ENCODE data around the gene TRPM5. TPM values are rescaled to one million over a fixed set of nuclear protein-coding genes. Genes with fewer than 3 reads are reported as not detected.
A peak's percentile ranks its signal among the peaks of the same experiment; 100 is the strongest.
"Not testable (repeated sequence)": the region's sequence is repeated elsewhere in the genome, so short reads cannot be mapped to it uniquely, and the experiment has no call there.

The TRPM5 gene
- under 1 TPM in 1 of 2 donors, not detected in 1; 0.07 TPM for total RNA-seq

- peaks cover 6% of the 10 kb centered on the region for H3K27me3 Mint-ChIP-seq (ENCODE audit: low read depth)
- ATAC-seq (replicated peaks in 1 of 2) (peak; percentile 40 to 46), DNase-seq (peak; percentile 79 to 81)
- H3K9me3 Mint-ChIP-seq = no peaks in the 10 kb centered on the region
- peak within 1 kb of the TSS; percentile 91 to 93 for H3K4me3 Mint-ChIP-seq
- H3K4me1 Mint-ChIP-seq (ENCODE audit: low read depth) = peaks cover 34% of the 10 kb centered on the region
- H3K36me3 Mint-ChIP-seq (ENCODE audit: insufficient read depth in 2 of 2) = no peaks in the 10 kb centered on the region
- H3K27ac Mint-ChIP-seq = no peak within 1 kb of the TSS
These were observed at the start of gene TRPM5 for GRCh38 chr11:2443881-2444820. TRPM5 (minus strand) TSS chr11:2444514; CDS start chr11:2423036, 21,478 bp downstream.

GRCh38 chr11:2489083-2489482 is 44.8 kb upstream of the TRPM5 start:
- peaks cover 14 to 28% of the 10 kb centered on the region in 2 donors for H3K9me3 Mint-ChIP-seq
- ATAC-seq (replicated peaks in 1 of 2) = no peak
- no peak for DNase-seq
- H3K27me3 Mint-ChIP-seq (ENCODE audit: low read depth) = no peaks in the 10 kb centered on the region
- peaks cover 21 to 30% of the 10 kb centered on the region in 2 donors for H3K36me3 Mint-ChIP-seq (ENCODE audit: insufficient read depth in 2 of 2)
- no peak overlapping the region for H3K27ac Mint-ChIP-seq
- H3K4me1 Mint-ChIP-seq (ENCODE audit: low read depth) = no peaks in the 10 kb centered on the region
- H3K4me3 Mint-ChIP-seq = no peak overlapping the region

- Mint-ChIP-seq H3K27ac (no peak overlapping the region), H3K27me3 (ENCODE audit: low read depth) (no peaks in the 10 kb centered on the region), H3K9me3 (peaks cover 12 to 22% of the 10 kb centered on the region in 2 donors), H3K36me3 (ENCODE audit: insufficient read depth in 2 of 2) (peaks cover 18 to 28% of the 10 kb centered on the region in 2 donors), H3K4me3 (no peak overlapping the region), H3K4me1 (ENCODE audit: low read depth) (peaks cover under 1% of the 10 kb centered on the region)
- DNase-seq (no peak), ATAC-seq (replicated peaks in 1 of 2) (no peak)
These were observed 43.7 kb upstream of the TRPM5 start for GRCh38 chr11:2488004-2488403.

- H3K27me3 Mint-ChIP-seq (ENCODE audit: low read depth) = no peaks in the 10 kb centered on the region
- H3K9me3 Mint-ChIP-seq = peaks cover 14 to 27% of the 10 kb centered on the region in 2 donors
- ATAC-seq (replicated peaks in 1 of 2) (no peak), DNase-seq (no peak)
- peaks cover 24% of the 10 kb centered on the region for H3K4me1 Mint-ChIP-seq (ENCODE audit: low read depth)
- peaks cover 23 to 34% of the 10 kb centered on the region in 2 donors for H3K36me3 Mint-ChIP-seq (ENCODE audit: insufficient read depth in 2 of 2)
- H3K27ac Mint-ChIP-seq = no peak overlapping the region
- no peak overlapping the region for H3K4me3 Mint-ChIP-seq
These were observed 40.3 kb upstream of the TRPM5 start for GRCh38 chr11:2484576-2485125.

- no peak for DNase-seq
- Mint-ChIP-seq H3K27ac (no peak overlapping the region), H3K27me3 (ENCODE audit: low read depth) (no peaks in the 10 kb centered on the region), H3K9me3 (peaks cover 9 to 24% of the 10 kb centered on the region in 2 donors), H3K4me1 (ENCODE audit: low read depth) (peaks cover 24% of the 10 kb centered on the region), H3K4me3 (no peak overlapping the region), H3K36me3 (ENCODE audit: insufficient read depth in 2 of 2) (peaks cover 18 to 34% of the 10 kb centered on the region in 2 donors)
- ATAC-seq (replicated peaks in 1 of 2) = no peak
These were observed 39.1 kb upstream of the TRPM5 start for GRCh38 chr11:2483426-2483825.

GRCh38 chr11:2482745-2483144 is 38.4 kb upstream of the TRPM5 start:
- DNase-seq = no peak
- H3K27me3 Mint-ChIP-seq (ENCODE audit: low read depth) = no peaks in the 10 kb centered on the region
- ATAC-seq (replicated peaks in 1 of 2) = no peak
- H3K4me3 Mint-ChIP-seq = no peak overlapping the region
- H3K9me3 Mint-ChIP-seq = peaks cover 7 to 22% of the 10 kb centered on the region in 2 donors
- peaks cover 19 to 33% of the 10 kb centered on the region in 2 donors for H3K36me3 Mint-ChIP-seq (ENCODE audit: insufficient read depth in 2 of 2)
- H3K27ac Mint-ChIP-seq = no peak overlapping the region
- peaks cover 24% of the 10 kb centered on the region for H3K4me1 Mint-ChIP-seq (ENCODE audit: low read depth)

- Mint-ChIP-seq H3K27me3 (ENCODE audit: low read depth) (no peaks in the 10 kb centered on the region), H3K27ac (no peak overlapping the region), H3K4me1 (ENCODE audit: low read depth) (peaks cover 24% of the 10 kb centered on the region), H3K4me3 (no peak overlapping the region), H3K36me3 (ENCODE audit: insufficient read depth in 2 of 2) (peaks cover 18 to 32% of the 10 kb centered on the region in 2 donors), H3K9me3 (peaks cover 7 to 22% of the 10 kb centered on the region in 2 donors)
- ATAC-seq (replicated peaks in 1 of 2) = no peak
- no peak for DNase-seq
These were observed 37.9 kb upstream of the TRPM5 start for GRCh38 chr11:2482204-2482603.

- DNase-seq = peak; percentile 26 to 33
- Mint-ChIP-seq H3K27me3 (ENCODE audit: low read depth) (no peaks in the 10 kb centered on the region), H3K27ac (no peak overlapping the region), H3K4me3 (peak overlapping the region; percentile 67 to 68), H3K36me3 (ENCODE audit: insufficient read depth in 2 of 2) (peaks cover 18 to 28% of the 10 kb centered on the region in 2 donors), H3K4me1 (ENCODE audit: low read depth) (peaks cover 24% of the 10 kb centered on the region), H3K9me3 (peaks cover 7 to 22% of the 10 kb centered on the region in 2 donors)
- ATAC-seq (replicated peaks in 1 of 2) = peak; percentile 67 to 74
These were observed 36.9 kb upstream of the TRPM5 start for GRCh38 chr11:2481253-2481652.

GRCh38 chr11:2480874-2481220 is 36.5 kb upstream of the TRPM5 start:
- ATAC-seq (replicated peaks in 1 of 2) (peak; percentile 84 to 87), DNase-seq (peak in 1 of 2 donors; percentile 20)
- Mint-ChIP-seq H3K9me3 (peaks cover 7 to 21% of the 10 kb centered on the region in 2 donors), H3K27me3 (ENCODE audit: low read depth) (no peaks in the 10 kb centered on the region), H3K4me3 (peak overlapping the region; percentile 67 to 68), H3K27ac (peak overlapping the region; percentile 18), H3K4me1 (ENCODE audit: low read depth) (peaks cover 24% of the 10 kb centered on the region), H3K36me3 (ENCODE audit: insufficient read depth in 2 of 2) (peaks cover 16 to 24% of the 10 kb centered on the region in 2 donors)

GRCh38 chr11:2480067-2480873 is 36.0 kb upstream of the TRPM5 start:
- ATAC-seq (replicated peaks in 1 of 2) = peak; percentile 50 to 53
- Mint-ChIP-seq H3K4me3 (peak overlapping the region; percentile 67 to 68), H3K36me3 (ENCODE audit: insufficient read depth in 2 of 2) (peaks cover 13 to 20% of the 10 kb centered on the region in 2 donors), H3K4me1 (ENCODE audit: low read depth) (peaks cover 24% of the 10 kb centered on the region), H3K27ac (peak overlapping the region; percentile 18), H3K9me3 (peaks cover 4 to 16% of the 10 kb centered on the region in 2 donors)
- H3K27me3 Mint-ChIP-seq (ENCODE audit: low read depth); DNase-seq: not testable (repeated sequence)

- H3K4me1 Mint-ChIP-seq (ENCODE audit: low read depth) = peaks cover 22% of the 10 kb centered on the region
- H3K4me3 Mint-ChIP-seq = no peak overlapping the region
- no peak overlapping the region for H3K27ac Mint-ChIP-seq
- no peaks in the 10 kb centered on the region for H3K27me3 Mint-ChIP-seq (ENCODE audit: low read depth)
- DNase-seq = no peak
- H3K36me3 Mint-ChIP-seq (ENCODE audit: insufficient read depth in 2 of 2) = peaks cover 13 to 20% of the 10 kb centered on the region in 2 donors
- H3K9me3 Mint-ChIP-seq = peaks cover 4 to 16% of the 10 kb centered on the region in 2 donors
- no peak for ATAC-seq (replicated peaks in 1 of 2)
These were observed 33.6 kb upstream of the TRPM5 start for GRCh38 chr11:2477936-2478335.

GRCh38 chr11:2477254-2477653 is 32.9 kb upstream of the TRPM5 start:
- Mint-ChIP-seq H3K4me1 (ENCODE audit: low read depth) (peaks cover 21% of the 10 kb centered on the region), H3K4me3 (no peak overlapping the region), H3K9me3 (peaks cover 4 to 16% of the 10 kb centered on the region in 2 donors), H3K27me3 (ENCODE audit: low read depth) (no peaks in the 10 kb centered on the region), H3K36me3 (ENCODE audit: insufficient read depth in 2 of 2) (peaks cover 13 to 20% of the 10 kb centered on the region in 2 donors), H3K27ac (no peak overlapping the region)
- ATAC-seq (replicated peaks in 1 of 2) (no peak), DNase-seq (no peak)

All from activated T-cell treated with anti-CD3 and anti-CD28 coated beads, Interleukin-2, amount 50 U/mL, for 72 hours (primary cell).